HepG2 (cell line): ENCODE results near the gene TF. TPM values are rescaled to one million over a fixed set of nuclear protein-coding genes. Genes with fewer than 3 reads are reported as not detected.

Experiments
- AKNA ChIP-seq: sonication (generic); formaldehyde crosslinking; IDR thresholded peaks from 2 replicates; pipeline ENCODE4 v1.4.0; 2020; ENCODE audit warnings: missing genetic modification reagents, borderline replicate concordance
- GATA4 ChIP-seq: sonication (generic); IDR thresholded peaks from 2 replicates; pipeline ENCODE4 v1.6.1; 2016; ENCODE audit warnings: antibody characterized with exemption, low read depth, borderline replicate concordance
- MLXIP ChIP-seq: sonication (generic); formaldehyde crosslinking; IDR thresholded peaks from 2 replicates; pipeline ENCODE4 v1.9.0; 2021; ENCODE audit warnings: missing genetic modification reagents, borderline replicate concordance
- NONO ChIP-seq, 2 experiments: fragments of 450-650 bp in 1 of 2; sonication (generic) in 1 of 2; formaldehyde crosslinking in 1 of 2; IDR thresholded peaks in 1 of 2; conservative IDR thresholded peaks in 1 of 2; 2 replicates each; pipeline versions ENCODE4 v1.6.1 to v1.8.0; 2017 to 2022; ENCODE audit warnings: mild to moderate bottlenecking in 1 of 2, missing genetic modification reagents in 1 of 2, moderate library complexity in 1 of 2
- PHF5A ChIP-seq: IDR thresholded peaks from one replicate; pipeline ENCODE4 v1.6.1; 2018; ENCODE audit warnings: low read depth, missing genetic modification reagents; ENCODE audit not compliant: unreplicated experiment
- POLR2A ChIP-seq, 2 experiments: IDR thresholded peaks; 2 replicates each; pipeline ENCODE4 v1.6.1; 2011; ENCODE audit warnings: low read depth in 2 of 2, low read length in 2 of 2, mild to moderate bottlenecking in 1 of 2, moderate library complexity in 1 of 2; ENCODE audit not compliant: insufficient read depth in 1 of 2
- SNAPC4 ChIP-seq: sonication (generic); formaldehyde crosslinking; IDR thresholded peaks from 2 replicates; pipeline ENCODE4 v1.4.0; 2020; ENCODE audit warnings: mild to moderate bottlenecking, missing genetic modification reagents
- ZBTB7A ChIP-seq: sonication (generic); formaldehyde crosslinking; IDR thresholded peaks from 2 replicates; pipeline ENCODE4 v1.8.0; 2022; ENCODE audit warnings: mild to moderate bottlenecking, missing genetic modification reagents
- ZFP41 ChIP-seq: sonication (generic); formaldehyde crosslinking; IDR thresholded peaks from 2 replicates; pipeline ENCODE4 v1.4.0; 2020; ENCODE audit warnings: mild to moderate bottlenecking, missing genetic modification reagents, borderline replicate concordance
- ZNF230 ChIP-seq: sonication (generic); formaldehyde crosslinking; IDR thresholded peaks from 2 replicates; pipeline ENCODE4 v1.4.0; 2020; ENCODE audit warnings: mild to moderate bottlenecking, missing genetic modification reagents
- ZNF282 ChIP-seq: fragments of 450-650 bp; IDR thresholded peaks from 2 replicates; pipeline ENCODE4 v1.6.1; 2018; ENCODE audit not compliant: partially characterized antibody
- ZNF382 ChIP-seq: sonication (generic); formaldehyde crosslinking; IDR thresholded peaks from 2 replicates; pipeline ENCODE4 v1.5.0; 2020; ENCODE audit warnings: missing genetic modification reagents, mild to moderate bottlenecking, borderline replicate concordance
- ZNF660 ChIP-seq: sonication (generic); formaldehyde crosslinking; IDR thresholded peaks from 2 replicates; pipeline ENCODE4 v1.5.1; 2020; ENCODE audit warnings: mild to moderate bottlenecking, low read depth, missing genetic modification reagents, borderline replicate concordance
- ZNF704 ChIP-seq: sonication (generic); formaldehyde crosslinking; IDR thresholded peaks from 2 replicates; pipeline ENCODE4 v1.8.1; 2023; ENCODE audit warnings: mild to moderate bottlenecking, inconsistent platforms, moderate library complexity, missing genetic modification reagents, borderline replicate concordance
- ZNF724P ChIP-seq: sonication (generic); formaldehyde crosslinking; IDR thresholded peaks from 2 replicates; pipeline ENCODE4 v1.8.0; 2022; ENCODE audit warnings: missing genetic modification reagents, borderline replicate concordance
- ZNF891 ChIP-seq: sonication (generic); formaldehyde crosslinking; IDR thresholded peaks from 2 replicates; pipeline ENCODE4 v1.5.0; 2020; ENCODE audit warnings: mild to moderate bottlenecking, missing genetic modification reagents
- polyA plus RNA-seq, 8 experiments: library from polyadenylated mRNA; depleted of rRNA in 3 of 8; stranded (reverse) in 7 of 8; unstranded in 1 of 8; fragments of >200 nt; fragmentation: Illumina TruSeq in 4 of 8; extraction: Trizol in 4 of 8; gene quantifications; 2 replicates each; pipeline versions ENCODE4 v1.2.1 to v1.2.3, GENCODE V29; 2011 to 2016; ENCODE audit warnings: low read depth in 4 of 8, missing spikeins in 1 of 8, mixed read lengths in 1 of 8; ENCODE audit not compliant: insufficient read depth in 1 of 8
- total RNA-seq, 5 experiments: library from RNA; depleted of rRNA; stranded (reverse); fragments of >200 nt; fragmentation: Illumina TruSeq; extraction: Trizol; gene quantifications; 2 replicates each; pipeline ENCODE4 v1.2.3, GENCODE V29; 2016; ENCODE audit warnings: low read depth in 1 of 5

The TF gene
- total and polyA plus RNA-seq, 2 of the 13 experiments (the other 11 are each of a cell fraction or from before 2014, with no cell fraction given), result 10,074 to 11,821 TPM

- TF ChIP-seq ZBTB7A (CRISPR knock-in tag) (no peak), ZNF230 (CRISPR knock-in tag) (no peak), ZNF660 (CRISPR knock-in tag) (no peak), PHF5A (CRISPR knock-in tag) (no peak), ZNF704 (no peak), ZNF891 (CRISPR knock-in tag) (no peak), ZNF382 (no peak), GATA4 (peak; percentile 23; the same call in 1 of the 2 replicates), ZNF724P (CRISPR knock-in tag) (no peak), ZNF282 (no peak), AKNA (no peak), SNAPC4 (CRISPR knock-in tag) (no peak), NONO (IDR thresholded peaks at IDR 0.05) (no peak), NONO (CRISPR knock-in tag; conservative IDR thresholded peaks at IDR 0.05) (no peak), POLR2A (IDR thresholded peaks at IDR 0.05; ENCODE audit: insufficient read depth in 1 of 2, low read depth in 2 of 2, low read length in 2 of 2) (no peak), MLXIP (CRISPR knock-in tag) (no peak), ZFP41 (CRISPR knock-in tag) (no peak)
Observed at GRCh38 chr3:133730993-133731392, 15.2 kb upstream of the TF start (continued).
